Central memory CD8-positive, alpha-beta T cell (primary cell): ENCODE results near the gene ZNF425.

Experiments
- ATAC-seq: fragments of 150-1000 bp; cut with Tn5 transposase; replicated peaks from 2 replicates; pipeline ENCODE4 v1.10.0; 2022; ENCODE audit warnings: mild to moderate bottlenecking, moderate FRiP score, moderate number of reproducible peaks; ENCODE audit not compliant: poor library complexity, severe bottlenecking; ENCODE audit errors: extremely low read depth
- DNase-seq, 2 donors: peaks; one replicate each; pipeline ENCODE4 v3.0.0; 2021; ENCODE audit warnings: low spot score in 2 of 2
- H3K27ac Mint-ChIP-seq: one replicate; pipeline ENCODE4 v1.8.0; 2022; ENCODE audit warnings: low read depth, mild to moderate bottlenecking, moderate library complexity, mixed read lengths
- H3K27me3 Mint-ChIP-seq: one replicate; pipeline ENCODE4 v1.8.0; 2022; ENCODE audit warnings: mixed read lengths
- H3K36me3 Mint-ChIP-seq: one replicate; pipeline ENCODE4 v1.8.0; 2022; ENCODE audit warnings: mild to moderate bottlenecking, moderate library complexity, mixed read lengths; ENCODE audit not compliant: insufficient read depth
- H3K4me1 Mint-ChIP-seq: one replicate; pipeline ENCODE4 v1.8.0; 2022; ENCODE audit warnings: mixed read lengths
- H3K4me3 Mint-ChIP-seq: one replicate; pipeline ENCODE4 v1.8.0; 2022; ENCODE audit warnings: mild to moderate bottlenecking, moderate library complexity, mixed read lengths
- H3K9me3 Mint-ChIP-seq: one replicate; pipeline ENCODE4 v1.8.0; 2022; ENCODE audit warnings: mixed read lengths

Gene ZNF425

GRCh38 chr7:149060156-149060555, 66.0 kb downstream of the ZNF425 start:
- Mint-ChIP-seq H3K9me3 (no peaks in the 10 kb centered on the region), H3K27me3 (no peaks in the 10 kb centered on the region), H3K4me1 (peaks cover 6% of the 10 kb centered on the region), H3K4me3 (no peak overlapping the region), H3K27ac (no peak overlapping the region), H3K36me3 (peaks cover 1% of the 10 kb centered on the region)
- DNase-seq (no peak), ATAC-seq (no peak)

DNA sequence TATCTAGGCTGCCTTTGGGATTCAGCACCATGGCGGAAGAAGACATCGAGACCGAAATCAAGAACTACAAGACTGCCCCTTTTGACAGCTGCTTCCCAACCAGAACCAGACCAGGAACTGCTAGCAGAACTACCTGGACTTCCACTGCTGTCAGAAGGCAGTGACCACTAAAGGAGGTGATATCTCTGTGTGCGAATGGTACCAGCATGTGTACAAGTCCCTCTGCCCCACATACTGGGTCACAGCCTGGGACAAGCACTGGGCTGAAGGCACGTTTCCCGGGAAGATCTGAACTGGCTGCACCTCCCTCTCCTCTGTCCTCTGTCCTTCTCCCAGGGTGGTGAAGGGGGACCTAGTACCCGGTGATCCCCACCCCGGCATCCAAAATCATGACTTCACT, 72.2 kb downstream of the ZNF425 start:
- H3K36me3 Mint-ChIP-seq, result peaks cover 1% of the 10 kb centered on the region
- peaks cover 9% of the 10 kb centered on the region for H3K27me3 Mint-ChIP-seq
- no peak overlapping the region for H3K4me3 Mint-ChIP-seq
- ATAC-seq (no peak), DNase-seq (no peak)
- no peaks in the 10 kb centered on the region for H3K9me3 Mint-ChIP-seq
- H3K4me1 Mint-ChIP-seq, result no peaks in the 10 kb centered on the region
- no peak overlapping the region for H3K27ac Mint-ChIP-seq

- H3K36me3 Mint-ChIP-seq, result peaks cover 1% of the 10 kb centered on the region
- H3K4me3 Mint-ChIP-seq, result no peak overlapping the region
- H3K27me3 Mint-ChIP-seq, result peaks cover 9% of the 10 kb centered on the region
- DNase-seq (no peak), ATAC-seq (no peak)
- no peaks in the 10 kb centered on the region for H3K4me1 Mint-ChIP-seq
- no peak overlapping the region for H3K27ac Mint-ChIP-seq
- H3K9me3 Mint-ChIP-seq, result no peaks in the 10 kb centered on the region
Observed at GRCh38 chr7:149053384-149053783, 72.7 kb downstream of the ZNF425 start.
